ENCODE measurements around the gene ZWILCH.

- TF ChIP-seq, protein P1, sequence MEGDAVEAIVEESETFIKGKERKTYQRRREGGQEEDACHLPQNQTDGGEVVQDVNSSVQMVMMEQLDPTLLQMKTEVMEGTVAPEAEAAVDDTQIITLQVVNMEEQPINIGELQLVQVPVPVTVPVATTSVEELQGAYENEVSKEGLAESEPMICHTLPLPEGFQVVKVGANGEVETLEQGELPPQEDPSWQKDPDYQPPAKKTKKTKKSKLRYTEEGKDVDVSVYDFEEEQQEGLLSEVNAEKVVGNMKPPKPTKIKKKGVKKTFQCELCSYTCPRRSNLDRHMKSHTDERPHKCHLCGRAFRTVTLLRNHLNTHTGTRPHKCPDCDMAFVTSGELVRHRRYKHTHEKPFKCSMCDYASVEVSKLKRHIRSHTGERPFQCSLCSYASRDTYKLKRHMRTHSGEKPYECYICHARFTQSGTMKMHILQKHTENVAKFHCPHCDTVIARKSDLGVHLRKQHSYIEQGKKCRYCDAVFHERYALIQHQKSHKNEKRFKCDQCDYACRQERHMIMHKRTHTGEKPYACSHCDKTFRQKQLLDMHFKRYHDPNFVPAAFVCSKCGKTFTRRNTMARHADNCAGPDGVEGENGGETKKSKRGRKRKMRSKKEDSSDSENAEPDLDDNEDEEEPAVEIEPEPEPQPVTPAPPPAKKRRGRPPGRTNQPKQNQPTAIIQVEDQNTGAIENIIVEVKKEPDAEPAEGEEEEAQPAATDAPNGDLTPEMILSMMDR (IDR thresholded peaks at IDR 0.05; ENCODE audit: low read length), result no peak
- TF ChIP-seq EZH2 (IDR thresholded peaks at IDR 0.05; ENCODE audit: borderline replicate concordance, low read length), result no peak
These were observed 68.2 kb downstream of the ZWILCH start for GRCh38 chr15:66573348-66573718.

All from OCI-LY1 (cell line).